Measurements from ENCODE around the gene ADARB2. TPM values are rescaled to one million over a fixed set of nuclear protein-coding genes. Genes with fewer than 3 reads are reported as not detected.
"Not testable (repeated sequence)": the region's sequence is repeated elsewhere in the genome, so short reads cannot be mapped to it uniquely, and the experiment has no call there.

ADARB2 gene
- total RNA-seq, 1 donor from 2014 or later = not detected

DNA sequence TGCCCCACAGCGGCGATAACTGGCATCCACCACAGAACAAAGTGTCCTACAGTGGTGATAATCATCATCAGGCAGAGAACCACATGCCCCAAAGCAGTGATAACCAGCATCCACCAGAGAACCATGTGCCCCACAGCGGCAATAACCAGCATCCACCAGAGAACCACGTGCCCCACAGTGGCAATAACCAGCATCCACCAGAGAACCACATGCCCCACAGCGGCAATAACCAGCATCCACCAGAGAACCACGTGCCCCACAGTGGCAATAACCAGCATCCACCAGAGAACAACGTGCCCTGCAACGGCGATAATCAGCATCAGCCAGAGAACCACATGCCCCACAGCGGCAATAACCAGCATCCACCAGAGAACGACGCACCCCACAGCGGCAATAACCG lies 396.3 kb downstream of the ADARB2 start:
- DNase-seq = not testable (repeated sequence)

DNA sequence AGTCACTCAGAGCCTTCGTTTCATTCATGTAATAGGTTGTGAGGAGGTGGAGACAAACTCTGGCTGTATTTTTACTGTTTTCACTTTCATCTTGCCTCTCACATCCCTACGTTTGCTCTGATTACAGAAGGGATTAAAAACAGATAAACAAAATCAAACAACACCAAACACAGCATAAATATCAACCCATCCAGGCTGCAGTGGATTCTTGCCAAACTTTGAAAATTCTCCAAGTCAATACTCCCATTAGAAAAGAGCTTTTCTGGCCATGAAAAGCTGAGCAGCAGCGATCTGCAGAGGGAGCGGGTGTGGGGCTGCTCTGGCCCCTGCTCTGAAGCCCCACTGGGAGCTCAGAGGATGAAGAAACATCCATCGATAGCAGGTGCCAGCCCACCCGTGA lies 397.9 kb downstream of the ADARB2 start:
- DNase-seq = no peak

DNA sequence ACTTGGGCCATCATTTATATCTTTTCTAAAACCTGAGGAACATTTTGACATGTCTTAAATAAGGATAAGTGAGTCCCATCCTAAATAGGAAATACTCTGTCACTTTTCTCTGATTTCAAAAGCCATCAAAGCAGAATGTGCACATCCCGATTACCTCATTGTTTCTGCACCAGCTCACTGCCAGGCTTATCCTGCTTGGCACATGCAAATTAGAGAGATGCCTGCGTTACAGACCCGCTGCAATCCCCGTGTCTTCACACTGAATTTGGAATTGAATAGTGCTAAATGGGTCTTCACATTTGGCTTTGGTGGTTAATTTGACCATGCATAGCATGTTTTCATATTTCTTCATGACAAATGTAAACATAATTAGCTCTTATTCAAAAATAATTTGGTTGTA lies 401.7 kb downstream of the ADARB2 start:
- DNase-seq = no peak

DNA sequence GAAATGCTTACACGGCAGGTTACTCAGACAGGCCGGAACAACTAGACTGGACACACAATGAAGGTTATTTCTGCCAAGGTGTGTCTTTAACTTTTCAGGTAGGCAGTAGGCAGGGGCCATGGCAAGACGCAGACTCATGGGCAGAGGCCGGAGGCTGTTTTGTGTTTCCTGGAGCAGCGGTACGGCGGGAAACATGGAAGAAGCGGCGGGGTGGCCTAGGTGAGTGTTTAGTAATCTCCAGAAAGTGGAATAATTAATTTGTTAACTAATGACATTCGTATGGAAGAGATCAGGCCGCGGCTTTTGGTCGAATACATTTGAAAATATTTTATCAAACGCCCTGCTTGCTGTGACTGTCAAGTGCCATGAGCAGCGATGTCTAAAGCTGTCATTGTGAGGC lies 403.3 kb downstream of the ADARB2 start:
- no peak for DNase-seq

DNA sequence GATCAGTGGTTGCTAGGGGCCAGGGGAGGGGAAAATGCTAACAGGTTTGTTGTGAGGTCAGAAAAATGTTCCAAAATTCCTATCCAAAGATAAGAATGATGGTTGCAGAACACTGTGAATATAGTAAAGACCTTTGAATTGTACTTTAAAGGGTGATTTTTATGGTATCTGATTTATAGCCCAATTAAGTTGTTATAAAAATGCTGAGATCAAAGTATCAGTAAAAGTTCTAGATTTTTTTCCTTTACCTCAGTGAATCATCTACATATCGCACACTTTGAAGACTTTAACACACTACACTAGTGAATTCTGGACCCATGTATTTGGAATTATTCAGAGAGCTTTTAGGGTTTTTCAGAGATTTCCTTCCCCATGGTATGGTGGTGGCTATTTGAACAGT lies 405.8 kb downstream of the ADARB2 start:
- no peak for DNase-seq

DNA sequence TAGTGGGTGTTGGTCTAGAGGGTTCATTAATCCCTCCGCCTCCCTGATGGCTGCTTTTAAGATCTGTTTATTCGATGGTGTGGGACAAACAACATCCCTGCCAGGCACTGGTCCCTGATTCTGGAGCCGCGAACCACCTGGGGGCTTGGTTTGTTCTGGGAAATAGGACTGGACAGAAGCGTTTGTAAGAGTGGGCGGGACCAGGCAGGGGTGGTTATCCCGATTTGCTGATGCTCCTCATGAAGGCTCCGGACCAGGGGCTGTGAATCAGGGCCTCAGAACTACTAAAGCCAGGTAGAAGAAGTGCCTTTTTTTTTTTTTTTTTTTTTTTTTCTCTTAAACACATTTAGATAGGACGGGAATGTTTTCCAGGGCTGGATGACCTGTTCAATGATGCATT lies 407.7 kb downstream of the ADARB2 start:
- DNase-seq = no peak

DNA sequence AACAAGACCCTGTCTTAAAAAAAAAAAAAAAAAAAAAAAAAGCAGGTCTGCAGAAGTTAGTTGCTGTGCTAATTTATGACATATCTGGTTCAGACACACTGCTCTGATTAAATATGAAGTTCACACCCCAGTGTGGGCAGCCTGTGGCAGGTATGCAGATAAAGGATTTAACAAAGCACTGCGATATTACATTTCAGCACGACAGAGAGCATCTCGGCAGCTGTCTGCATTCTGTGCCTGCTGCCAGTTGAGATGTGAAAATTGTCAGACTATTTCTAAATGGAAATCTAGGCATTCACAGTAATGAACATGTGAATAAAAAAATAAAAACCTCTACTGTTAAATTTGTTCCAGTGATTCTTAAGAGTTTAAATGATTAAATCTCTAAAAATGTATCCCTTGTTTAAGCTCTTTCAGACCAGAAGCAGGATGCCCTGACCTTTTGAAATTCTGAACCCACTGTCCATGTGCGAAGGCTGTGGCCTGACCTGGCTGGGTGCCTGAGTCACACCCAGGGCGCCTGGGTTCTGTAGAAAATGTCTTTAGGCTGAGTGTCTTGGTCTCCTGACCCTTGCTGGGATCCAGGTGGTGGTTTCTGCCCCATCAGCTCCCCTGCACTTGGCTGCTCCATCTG lies 408.2 kb downstream of the ADARB2 start:
- DNase-seq = no peak

DNA sequence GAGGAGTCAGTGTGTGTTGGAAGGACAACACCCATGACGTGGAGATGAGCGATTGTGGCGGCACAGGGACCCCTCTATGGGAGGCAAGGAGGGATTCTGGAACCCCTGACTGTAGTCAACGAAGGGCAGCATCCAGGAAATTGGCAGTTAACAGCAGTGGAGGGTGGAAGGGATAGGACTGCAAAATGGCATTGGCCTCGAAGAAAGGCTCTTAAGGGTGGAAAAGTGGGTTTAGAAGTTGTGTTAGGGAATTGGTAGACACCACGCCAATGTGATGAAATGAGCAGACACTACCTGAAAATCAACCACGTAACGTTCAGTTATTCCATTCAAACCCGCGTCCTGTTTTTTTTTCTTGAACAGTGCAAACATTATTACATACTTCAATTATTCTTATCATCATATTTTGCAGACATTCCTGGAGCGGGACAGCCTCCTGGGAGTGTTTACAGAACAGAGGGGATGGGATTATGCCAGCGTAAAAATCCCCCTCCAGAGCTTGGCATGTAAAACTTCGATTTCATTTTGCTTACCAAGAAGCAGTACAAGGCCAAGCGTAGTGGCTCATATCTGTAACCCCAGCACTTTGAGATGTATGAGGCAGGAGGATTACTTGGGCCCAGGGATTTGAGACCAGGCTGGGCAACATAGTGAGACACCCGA lies 409.0 kb downstream of the ADARB2 start:
- no peak for DNase-seq

DNA sequence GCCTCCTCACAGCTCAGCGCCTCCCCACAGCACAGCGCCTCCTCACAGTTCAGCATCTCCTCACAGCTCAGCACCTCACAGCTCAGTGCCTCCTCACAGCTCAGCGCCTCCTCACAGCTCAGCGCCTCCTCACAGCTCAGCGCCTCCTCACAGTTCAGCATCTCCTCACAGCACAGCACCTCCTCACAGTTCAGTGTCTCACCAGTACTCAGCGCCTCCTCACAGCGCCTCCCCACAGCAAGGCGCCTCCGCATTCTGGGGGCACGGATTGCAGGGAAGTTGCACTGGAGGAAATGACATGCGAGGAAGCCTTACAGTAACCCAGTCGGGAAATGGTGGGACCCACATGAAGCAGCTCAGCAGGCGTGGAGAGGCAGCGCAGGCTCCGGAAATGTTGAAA lies 409.6 kb downstream of the ADARB2 start:
- no peak for DNase-seq

DNA sequence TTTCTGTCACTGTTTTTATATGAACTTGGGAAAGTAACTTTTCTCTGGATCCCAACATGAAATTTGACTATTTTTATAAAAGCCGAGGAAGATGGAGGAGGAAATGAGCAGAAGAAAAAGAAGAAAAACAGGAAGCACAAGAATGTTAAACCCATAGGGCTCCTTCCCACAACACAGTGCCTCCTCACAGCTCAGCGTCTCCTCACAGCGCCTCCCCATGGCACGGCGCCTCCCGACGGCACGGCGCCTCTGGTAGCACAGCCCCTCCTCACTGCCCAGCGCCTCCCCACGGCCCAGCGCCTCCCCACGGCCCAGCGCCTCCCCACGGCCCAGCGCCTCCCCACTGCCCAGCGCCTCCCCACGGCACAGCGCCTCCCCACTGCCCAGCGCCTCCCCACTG lies 410.8 kb downstream of the ADARB2 start:
- DNase-seq = not testable (repeated sequence)

DNA sequence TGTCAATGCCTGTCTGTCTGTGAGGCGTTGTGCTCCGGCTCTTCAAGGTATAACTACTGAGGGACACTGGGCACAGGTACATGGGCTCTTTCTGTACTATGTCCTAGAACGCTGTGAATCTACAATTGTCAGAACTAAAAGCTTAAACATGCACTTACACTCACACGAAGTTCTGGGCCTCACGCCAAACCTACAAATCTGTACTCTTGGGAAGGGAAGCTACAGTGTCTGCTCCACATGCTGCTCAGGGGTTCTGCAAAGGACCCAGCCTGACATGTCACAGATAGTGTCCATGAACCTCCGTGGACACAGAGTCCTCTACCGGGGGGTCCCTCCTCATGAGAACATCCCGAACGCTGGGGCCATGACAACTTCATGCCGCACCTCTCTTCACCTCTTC lies 412.4 kb downstream of the ADARB2 start:
- DNase-seq = no peak

DNA sequence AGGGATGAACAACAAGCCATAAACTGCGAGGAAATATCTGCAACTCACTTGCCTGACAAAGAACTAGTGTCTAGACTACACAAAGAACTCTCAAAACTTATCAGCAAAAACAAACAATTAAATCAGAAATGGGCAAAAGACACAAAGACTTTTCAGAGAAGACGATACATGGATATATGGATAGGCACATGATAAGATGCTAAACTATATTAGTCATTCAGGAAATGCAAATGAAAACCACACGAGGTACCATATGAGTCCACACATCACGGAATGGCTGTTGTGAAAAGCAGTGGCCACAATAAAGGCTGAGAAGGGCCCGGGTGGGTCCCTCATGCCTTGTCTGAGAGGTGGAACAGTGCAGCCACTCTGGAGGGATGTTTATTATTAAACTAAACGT lies 413.4 kb downstream of the ADARB2 start:
- no peak for DNase-seq

DNA sequence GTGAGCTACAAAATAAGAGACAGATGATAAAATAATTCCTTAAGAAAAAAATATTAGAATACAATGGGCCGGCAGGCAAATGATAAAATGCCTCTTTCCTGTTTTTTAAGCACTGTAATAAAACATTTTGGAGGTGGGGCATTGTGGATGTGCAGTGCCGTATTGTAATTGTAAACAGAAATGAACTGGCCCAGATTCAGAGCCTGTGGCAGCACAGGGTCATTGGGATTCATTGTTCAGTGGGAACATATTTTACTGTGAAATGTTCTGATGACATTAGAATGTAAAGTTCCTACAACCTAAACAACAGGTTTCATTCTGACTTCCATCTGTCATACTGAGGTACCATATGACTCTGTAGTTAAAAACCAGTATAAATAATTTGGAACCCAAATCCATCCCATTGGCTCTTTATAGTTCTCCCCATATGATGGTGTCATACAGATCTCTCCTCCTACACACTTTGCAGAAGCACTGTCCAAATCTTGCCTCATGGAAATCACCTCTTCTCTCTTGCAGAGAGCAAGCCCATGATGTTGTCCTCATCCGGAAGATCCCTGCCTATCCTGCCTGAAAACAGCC lies 416.5 kb downstream of the ADARB2 start:
- DNase-seq = no peak

DNA sequence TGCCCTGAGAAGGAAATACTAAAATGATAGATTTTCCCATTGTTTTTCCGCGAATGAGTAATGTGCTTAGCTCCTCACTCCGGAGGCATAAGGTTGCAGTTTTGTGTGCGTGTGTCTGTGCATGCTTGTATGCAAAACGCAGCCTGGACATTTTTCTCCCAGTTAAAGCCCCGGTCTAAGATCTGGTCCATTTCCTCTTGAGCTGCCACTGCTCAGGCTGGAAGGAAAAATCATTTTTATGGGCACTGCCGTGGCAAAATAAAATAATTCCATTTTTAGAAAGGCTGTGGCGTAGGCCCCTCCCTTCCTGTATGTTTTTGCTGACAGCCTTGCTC lies 420.5 kb downstream of the ADARB2 start:
- DNase-seq = no peak

DNA sequence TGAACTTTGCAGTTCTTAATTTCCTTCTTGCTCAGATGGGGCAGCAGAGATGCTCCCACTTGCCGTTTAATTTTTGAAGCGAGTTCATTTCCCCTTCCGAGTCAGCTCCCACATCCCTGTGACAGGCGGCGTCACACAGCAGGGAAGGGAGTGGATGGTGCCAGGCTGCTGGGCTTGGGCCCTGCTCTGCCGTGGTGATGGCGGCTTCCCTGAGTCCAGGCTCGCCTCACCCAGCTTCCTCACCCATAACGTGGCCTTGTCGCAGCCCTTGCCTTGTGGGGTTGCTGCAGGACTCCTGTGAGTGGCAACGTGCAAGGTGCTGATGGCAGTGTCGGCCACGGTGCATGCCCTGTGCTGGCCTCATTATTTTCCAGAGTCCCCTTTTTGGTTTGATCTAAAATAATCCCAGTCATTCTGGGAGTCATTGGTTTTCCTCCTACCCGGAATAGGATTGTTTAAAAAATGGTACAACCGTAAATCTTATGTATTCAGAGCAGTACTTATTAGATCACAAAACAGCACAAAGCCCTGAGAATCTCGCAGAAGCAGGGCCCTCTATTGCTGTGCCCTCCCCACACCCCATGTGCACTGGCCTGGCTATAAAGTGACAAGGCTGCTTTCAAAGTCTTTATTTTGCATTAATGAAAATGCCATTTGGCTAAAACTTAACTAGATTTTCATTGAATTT lies 421.1 kb downstream of the ADARB2 start:
- DNase-seq = no peak

DNA sequence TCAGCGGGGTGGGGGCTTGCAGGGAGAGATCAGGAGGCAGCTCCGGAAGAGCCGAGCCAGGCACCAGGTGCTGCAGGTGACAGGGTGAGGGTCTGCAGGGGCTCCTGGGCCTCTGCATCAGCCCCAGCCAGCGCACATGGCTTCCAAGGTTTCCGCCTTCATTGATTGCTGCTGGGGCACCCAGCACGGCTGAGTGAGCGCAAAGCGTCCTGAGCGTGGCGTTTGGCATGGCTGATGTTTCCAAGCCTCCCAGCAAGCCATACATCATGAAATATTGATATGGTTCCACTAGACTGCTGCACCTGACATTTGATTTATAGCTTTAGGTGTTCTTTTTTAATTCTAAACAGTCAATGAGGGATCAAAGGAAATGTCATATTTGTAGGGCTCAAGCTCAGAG lies 422.1 kb downstream of the ADARB2 start:
- no peak for DNase-seq

DNA sequence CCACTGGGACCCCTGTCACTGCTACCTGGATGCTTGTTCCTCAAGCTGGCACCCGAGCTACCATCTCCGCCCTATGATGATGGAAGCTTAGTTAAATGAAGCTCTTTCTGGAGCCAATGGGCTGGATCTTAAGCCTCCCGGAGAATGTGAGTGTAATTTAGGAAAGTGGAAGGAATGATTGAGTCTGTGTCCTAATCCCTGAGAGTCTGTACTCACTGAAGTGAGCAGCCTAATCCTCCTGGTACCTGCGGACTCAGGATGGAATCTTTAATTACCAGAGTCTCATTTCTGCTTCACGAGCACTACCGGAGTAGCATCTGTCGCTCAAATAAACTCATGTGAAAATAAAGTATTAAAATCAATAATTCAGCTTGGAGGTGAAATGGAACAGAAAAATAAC lies 425.6 kb downstream of the ADARB2 start:
- no peak for DNase-seq

DNA sequence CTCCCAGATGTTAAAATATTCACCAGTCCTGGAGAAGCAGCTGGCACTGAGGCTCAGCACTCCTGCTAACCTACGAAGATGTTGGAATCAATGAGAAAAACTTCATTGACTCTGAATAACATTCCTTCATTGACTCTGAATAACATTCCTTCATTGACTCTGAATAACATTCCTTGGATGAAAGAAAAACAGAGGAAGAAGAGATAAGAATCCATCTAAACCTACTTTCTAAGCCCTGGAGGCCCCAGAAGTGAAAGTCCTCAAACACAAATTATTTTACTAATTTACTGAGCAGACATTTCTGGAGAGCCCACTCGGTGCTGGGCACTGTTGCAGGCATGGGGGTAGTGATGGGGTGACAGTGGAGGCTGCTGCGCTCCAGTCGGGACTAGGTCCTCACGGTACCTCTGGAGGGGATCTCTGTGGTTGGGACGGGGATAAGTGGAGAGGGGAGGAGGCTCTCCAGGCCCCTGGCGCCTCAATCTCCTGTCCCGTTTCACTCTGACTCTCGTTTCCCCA lies 427.0 kb downstream of the ADARB2 start:
- DNase-seq = no peak

DNA sequence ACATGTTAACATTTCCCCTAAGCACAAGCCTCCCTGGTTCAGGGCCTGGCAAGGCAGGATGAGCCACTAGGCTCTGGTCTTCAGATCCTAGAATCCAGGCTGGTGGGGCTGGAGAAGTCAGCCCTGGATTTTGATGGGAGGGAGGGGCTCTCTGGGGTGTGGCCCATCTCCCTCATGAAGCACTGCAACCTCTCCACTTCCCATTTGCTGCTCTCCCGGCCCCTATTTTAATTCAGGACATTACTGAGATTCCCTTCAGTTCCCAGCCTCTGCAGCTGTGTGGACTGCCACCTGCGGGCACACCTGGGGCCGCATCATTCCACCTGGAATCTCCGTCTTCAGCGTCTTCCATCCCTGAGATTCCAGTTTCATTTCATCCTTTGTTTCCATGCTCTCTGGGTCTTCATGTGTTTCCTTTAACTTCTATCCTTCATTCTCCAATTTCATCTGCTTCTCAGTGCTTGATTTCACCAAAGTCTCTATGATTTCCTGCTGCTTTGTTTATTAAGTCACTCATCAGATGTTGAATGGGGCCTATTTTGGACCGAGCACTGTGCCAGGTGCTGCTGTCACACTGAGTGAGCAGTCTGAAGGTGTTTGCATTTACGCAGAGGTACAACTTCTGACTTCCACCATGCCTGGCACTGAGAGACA lies 427.6 kb downstream of the ADARB2 start:
- no peak for DNase-seq

DNA sequence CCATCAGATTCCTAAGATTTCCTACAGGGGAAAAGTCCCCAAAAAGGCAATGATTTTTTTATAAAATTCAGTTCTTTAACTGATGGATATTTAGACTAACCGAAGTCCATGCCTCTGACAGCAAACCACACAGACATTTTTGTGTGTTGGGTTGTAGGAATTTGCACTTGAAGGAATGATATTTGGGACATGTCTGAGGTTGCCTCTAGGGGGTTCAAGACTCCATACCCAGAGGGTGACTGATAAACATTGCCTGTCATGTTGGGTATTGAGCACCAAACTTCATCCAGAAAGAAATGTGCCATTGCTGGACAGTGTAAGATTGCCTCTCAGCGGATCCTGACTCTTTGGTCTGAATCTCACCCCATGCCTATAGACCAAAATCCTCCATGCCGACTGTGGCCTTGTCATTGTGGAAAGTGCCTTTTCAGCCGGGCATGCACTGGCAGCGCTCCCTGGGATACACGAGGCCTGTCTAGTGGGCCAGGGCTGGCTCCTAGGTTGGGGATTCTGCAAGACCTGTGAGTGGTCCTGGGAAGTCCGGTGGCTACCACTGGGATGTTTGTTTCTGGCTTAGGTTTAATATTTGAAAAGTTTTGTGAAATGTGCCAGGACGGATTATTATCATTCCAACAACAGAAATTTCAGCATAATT lies 428.2 kb downstream of the ADARB2 start:
- DNase-seq = no peak

DNA sequence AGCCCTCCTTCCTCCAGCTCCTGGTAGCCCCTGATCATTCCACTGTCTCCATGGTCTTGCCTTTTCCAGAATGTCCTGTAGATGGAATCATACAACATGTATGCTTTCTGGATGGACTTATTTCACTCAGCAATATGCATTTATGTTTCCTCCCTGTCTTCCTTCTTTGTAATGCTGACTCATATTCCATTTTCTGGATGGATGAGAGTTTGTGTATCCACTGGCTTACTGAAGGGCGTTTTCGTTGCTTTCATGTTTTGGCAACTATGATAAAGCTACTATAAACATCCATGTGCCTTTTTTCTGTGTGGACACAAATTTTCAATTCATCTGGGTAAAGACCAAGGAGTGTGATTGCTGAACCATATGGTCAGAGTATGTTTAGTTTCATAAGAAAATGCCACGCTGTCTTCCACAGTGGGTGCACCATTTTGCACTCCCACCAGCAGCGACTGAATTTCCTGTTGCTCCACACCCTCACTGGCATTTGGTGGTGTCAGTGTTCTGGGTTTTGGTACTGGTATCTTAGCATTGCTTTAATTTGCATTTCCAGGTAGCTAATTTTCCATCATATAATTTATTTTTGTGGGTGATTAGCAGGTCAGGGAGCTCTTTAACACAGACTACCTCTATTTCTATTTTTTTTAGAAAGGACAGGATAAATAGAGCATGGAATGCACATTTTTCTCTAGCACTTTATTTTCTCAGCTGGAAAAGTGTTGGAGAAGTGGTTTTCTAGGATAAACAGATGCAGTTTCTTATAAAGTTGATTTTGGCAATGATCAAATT lies 429.0 kb downstream of the ADARB2 start:
- no peak for DNase-seq

DNA sequence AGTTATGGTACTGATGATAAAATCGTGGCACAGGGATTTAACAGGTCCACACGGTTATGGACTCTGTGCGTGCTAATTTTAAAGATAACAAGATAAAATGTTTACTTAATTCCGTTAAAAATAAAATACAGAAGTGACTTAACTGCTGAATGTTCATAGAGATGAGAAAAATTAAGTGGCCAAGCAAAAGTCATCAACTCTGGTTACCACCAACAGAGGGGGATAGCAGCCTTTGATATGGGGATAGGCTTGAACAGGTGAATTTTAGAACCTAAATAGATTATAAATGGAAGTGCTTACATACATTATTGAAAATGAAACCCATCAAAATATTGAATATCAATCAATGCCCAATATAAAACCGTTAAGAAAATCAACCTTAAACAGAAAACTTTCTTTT lies 436.2 kb downstream of the ADARB2 start:
- DNase-seq = no peak

Data from dermis blood vessel endothelial cell (primary cell).